Trophoblast cell (in vitro differentiated cells and primary cell): ENCODE results near the gene MLXIPL.

Experiments used
- DNase-seq, 2 donors: peaks; one replicate each; pipeline ENCODE4 v3.0.0-alpha.2; 2016
- H2AFZ ChIP-seq: 2 replicates; pipeline ENCODE4 v1.6.1; 2013; ENCODE audit warnings: low read length, moderate library complexity, mild to moderate bottlenecking; ENCODE audit not compliant: insufficient read depth, poor library complexity
- H2AK5ac ChIP-seq: 2 replicates; pipeline ENCODE4 v1.6.1; 2013; ENCODE audit warnings: mild to moderate bottlenecking, low read length
- H2BK120ac ChIP-seq: 2 replicates; pipeline ENCODE4 v1.6.1; 2013; ENCODE audit warnings: low read length, mild to moderate bottlenecking, moderate library complexity; ENCODE audit not compliant: insufficient read depth, poor library complexity
- H2BK12ac ChIP-seq: 2 replicates; pipeline ENCODE4 v1.6.1; 2013; ENCODE audit warnings: mild to moderate bottlenecking, low read length, moderate library complexity
- H2BK5ac ChIP-seq: 2 replicates; pipeline ENCODE4 v1.6.1; 2013; ENCODE audit warnings: low read length, low read depth, moderate library complexity, mild to moderate bottlenecking; ENCODE audit not compliant: poor library complexity
- H3K14ac ChIP-seq: 2 replicates; pipeline ENCODE4 v1.6.1; 2013; ENCODE audit warnings: mild to moderate bottlenecking, low read length
- H3K18ac ChIP-seq: 2 replicates; pipeline ENCODE4 v1.6.1; 2013; ENCODE audit warnings: mild to moderate bottlenecking, low read length
- H3K23ac ChIP-seq: 2 replicates; pipeline ENCODE4 v1.6.1; 2013; ENCODE audit warnings: low read length
- H3K27ac ChIP-seq: 2 replicates; pipeline ENCODE4 v1.5.1; 2013; ENCODE audit warnings: low read depth, mild to moderate bottlenecking, inconsistent platforms, low read length, moderate library complexity
- H3K27me3 ChIP-seq: 2 replicates; pipeline ENCODE4 v1.6.1; 2013; ENCODE audit warnings: inconsistent platforms, mild to moderate bottlenecking, low read length, moderate library complexity; ENCODE audit not compliant: insufficient read depth
- H3K36me3 ChIP-seq, 2 experiments: 1 replicate in 1 of 2; 2 replicates in 1 of 2; pipeline ENCODE4 v1.6.1; 2013; ENCODE audit warnings: low read length in 2 of 2, mild to moderate bottlenecking in 2 of 2, moderate library complexity in 1 of 2; ENCODE audit not compliant: insufficient read depth in 2 of 2, control insufficient read depth in 1 of 2
- H3K4ac ChIP-seq: 2 replicates; pipeline ENCODE4 v1.6.1; 2013; ENCODE audit warnings: low read depth, mild to moderate bottlenecking, low read length, moderate library complexity
- H3K4me1 ChIP-seq, 2 experiments: 1 replicate in 1 of 2; 2 replicates in 1 of 2; pipeline ENCODE4 v1.6.1; 2013; ENCODE audit warnings: low read length in 2 of 2, mild to moderate bottlenecking in 2 of 2, moderate library complexity in 1 of 2; ENCODE audit not compliant: insufficient read depth in 2 of 2, control insufficient read depth in 1 of 2
- H3K4me2 ChIP-seq: 2 replicates; pipeline ENCODE4 v1.6.1; 2013; ENCODE audit warnings: inconsistent platforms, mild to moderate bottlenecking, low read length, moderate library complexity
- H3K4me3 ChIP-seq: 2 replicates; pipeline ENCODE4 v1.5.1; 2013; ENCODE audit warnings: mild to moderate bottlenecking, low read depth, low read length, inconsistent platforms
- H3K79me1 ChIP-seq: one replicate; pipeline ENCODE4 v1.6.1; 2013; ENCODE audit warnings: low read length
- H3K79me2 ChIP-seq: 2 replicates; pipeline ENCODE4 v1.6.1; 2013; ENCODE audit warnings: low read length, mild to moderate bottlenecking; ENCODE audit not compliant: control insufficient read depth, insufficient read depth, poor library complexity
- H3K9ac ChIP-seq: 2 replicates; pipeline ENCODE4 v1.6.1; 2013; ENCODE audit warnings: mild to moderate bottlenecking, low read length
- H3K9me3 ChIP-seq: 2 replicates; pipeline ENCODE4 v1.6.1; 2013; ENCODE audit warnings: low read depth, mild to moderate bottlenecking, control low read depth, inconsistent platforms, low read length; ENCODE audit not compliant: insufficient read depth
- H4K12ac ChIP-seq: 2 replicates; pipeline ENCODE4 v1.6.1; 2013; ENCODE audit warnings: low read depth, mild to moderate bottlenecking, low read length, moderate library complexity
- H4K8ac ChIP-seq: 2 replicates; pipeline ENCODE4 v1.6.1; 2013; ENCODE audit warnings: low read depth, mild to moderate bottlenecking, low read length, moderate library complexity
- H4K91ac ChIP-seq: one replicate; pipeline ENCODE4 v1.6.1; 2013; ENCODE audit warnings: low read depth, mild to moderate bottlenecking, low read length, moderate library complexity
- WGBS: extraction: QIAGEN DNeasy Blood & Tissue Kit; methylation state at CpG from one replicate; pipeline ENCODE4 v1.1.7; 2013; ENCODE audit warnings: missing lambda C conversion rate; ENCODE audit not compliant: insufficient read length, insufficient coverage; ENCODE audit errors: extremely low coverage; 5-methylcytosine and 5-hydroxymethylcytosine counted together

Gene MLXIPL

DNA sequence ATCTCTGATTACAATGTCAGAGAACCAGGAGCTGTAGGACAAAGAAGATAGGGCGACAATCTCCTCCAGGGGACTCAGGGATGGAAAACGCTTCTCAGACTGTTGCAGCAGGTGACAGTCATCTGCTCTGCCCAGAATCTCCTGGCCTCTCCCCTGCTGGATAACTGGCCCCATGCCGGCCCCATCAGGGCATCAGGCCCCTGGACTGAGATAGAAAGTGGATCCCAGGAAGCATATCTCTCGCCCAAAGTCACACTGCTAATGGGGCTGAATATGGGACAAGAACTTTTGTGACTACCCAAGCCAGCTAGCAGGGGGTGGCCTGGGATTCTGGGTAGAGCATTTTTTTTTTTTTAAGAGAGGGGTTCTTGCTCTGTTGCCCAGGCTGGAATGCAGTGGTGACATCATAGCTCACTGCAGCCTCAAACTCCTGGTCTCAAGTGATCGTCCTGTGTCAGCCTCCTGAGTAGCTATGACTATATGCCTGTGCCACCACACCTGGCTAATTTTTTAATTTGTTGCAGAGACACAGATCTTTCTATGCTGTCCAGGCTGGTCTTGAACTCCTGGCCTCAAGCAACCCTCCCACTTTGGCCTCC is 20.5 kb upstream of the MLXIPL start:
- no peak overlapping the region for H2BK5ac ChIP-seq
- H3K14ac ChIP-seq, result no peak overlapping the region
- H3K9me3 ChIP-seq, result peaks cover 6% of the 10 kb centered on the region
- H3K4me3 ChIP-seq, result no peak overlapping the region
- no peak overlapping the region for H3K23ac ChIP-seq
- WGBS, result no CpG with 5 or more reads among the region's 5 CpGs
- no peaks in the 10 kb centered on the region for H3K36me3 ChIP-seq
- no peak overlapping the region for H2BK120ac ChIP-seq
- H4K8ac ChIP-seq, result no peak overlapping the region
- no peak overlapping the region for H4K12ac ChIP-seq
- no peaks in the 10 kb centered on the region for H3K79me2 ChIP-seq
- no peak overlapping the region for H4K91ac ChIP-seq
- H3K9ac ChIP-seq, result no peak overlapping the region
- no peak overlapping the region for H2BK12ac ChIP-seq
- H3K4ac ChIP-seq, result no peak overlapping the region
- peaks cover 0 to 4% of the 10 kb centered on the region in 2 experiments for H3K4me1 ChIP-seq
- no peak overlapping the region for H3K18ac ChIP-seq
- no peak overlapping the region for H2AK5ac ChIP-seq
- H3K27me3 ChIP-seq, result peaks cover 30% of the 10 kb centered on the region
- no peak for DNase-seq
- H3K27ac ChIP-seq, result no peak overlapping the region
- no peak overlapping the region for H2AFZ ChIP-seq
- no peak overlapping the region for H3K4me2 ChIP-seq
- no peaks in the 10 kb centered on the region for H3K79me1 ChIP-seq

GRCh38 chr7:73642834-73643233 is 18.5 kb upstream of the MLXIPL start:
- Histone ChIP-seq H3K14ac (no peak overlapping the region), H3K4me3 (no peak overlapping the region), H3K27ac (no peak overlapping the region), H2AFZ (no peak overlapping the region), H3K4ac (no peak overlapping the region), H3K36me3 (no peaks in the 10 kb centered on the region), H4K8ac (no peak overlapping the region), H2BK5ac (no peak overlapping the region), H3K4me2 (no peak overlapping the region), H3K9ac (no peak overlapping the region), H3K79me2 (no peaks in the 10 kb centered on the region), H4K12ac (no peak overlapping the region), H2BK12ac (no peak overlapping the region), H3K18ac (no peak overlapping the region), H3K23ac (no peak overlapping the region), H3K27me3 (peaks cover 13% of the 10 kb centered on the region), H4K91ac (no peak overlapping the region), H2BK120ac (no peak overlapping the region), H2AK5ac (no peak overlapping the region), H3K9me3 (peaks cover 6% of the 10 kb centered on the region), H3K79me1 (no peaks in the 10 kb centered on the region), H3K4me1 (peaks cover 0 to under 1% of the 10 kb centered on the region in 2 experiments)
- no CpG with 5 or more reads among the region's 2 CpGs for WGBS
- no peak for DNase-seq

GRCh38 chr7:73638911-73639310 is 14.6 kb upstream of the MLXIPL start:
- Histone ChIP-seq H4K8ac (no peak overlapping the region), H4K12ac (no peak overlapping the region), H3K27me3 (no peaks in the 10 kb centered on the region), H3K27ac (no peak overlapping the region), H3K18ac (no peak overlapping the region), H3K9ac (no peak overlapping the region), H4K91ac (no peak overlapping the region), H2BK5ac (no peak overlapping the region), H3K79me1 (no peaks in the 10 kb centered on the region), H2AFZ (no peak overlapping the region), H3K4me2 (no peak overlapping the region), H3K23ac (no peak overlapping the region), H2AK5ac (no peak overlapping the region), H3K9me3 (peaks cover 2% of the 10 kb centered on the region), H3K4me1 (no peaks in the 10 kb centered on the region), H3K4me3 (no peak overlapping the region), H3K79me2 (no peaks in the 10 kb centered on the region), H2BK120ac (no peak overlapping the region), H3K14ac (no peak overlapping the region), H2BK12ac (no peak overlapping the region), H3K4ac (no peak overlapping the region), H3K36me3 (no peaks in the 10 kb centered on the region)
- no CpG with 5 or more reads among the region's 3 CpGs for WGBS
- DNase-seq, result no peak

- H2AFZ ChIP-seq, result no peak overlapping the region
- no peaks in the 10 kb centered on the region for H3K4me1 ChIP-seq
- no peak overlapping the region for H2BK5ac ChIP-seq
- H3K27me3 ChIP-seq, result no peaks in the 10 kb centered on the region
- H4K8ac ChIP-seq, result no peak overlapping the region
- H2BK12ac ChIP-seq, result no peak overlapping the region
- H3K9me3 ChIP-seq, result no peaks in the 10 kb centered on the region
- H2AK5ac ChIP-seq, result no peak overlapping the region
- H3K14ac ChIP-seq, result no peak overlapping the region
- no peak overlapping the region for H3K4ac ChIP-seq
- no peak overlapping the region for H3K4me3 ChIP-seq
- H3K23ac ChIP-seq, result no peak overlapping the region
- H2BK120ac ChIP-seq, result no peak overlapping the region
- H4K12ac ChIP-seq, result no peak overlapping the region
- H4K91ac ChIP-seq, result no peak overlapping the region
- H3K79me1 ChIP-seq, result no peaks in the 10 kb centered on the region
- no peak overlapping the region for H3K9ac ChIP-seq
- WGBS, result 100% methylated on average over 1 of the region's 8 CpGs
- H3K18ac ChIP-seq, result no peak overlapping the region
- no peak overlapping the region for H3K27ac ChIP-seq
- DNase-seq, result no peak
- H3K36me3 ChIP-seq, result no peaks in the 10 kb centered on the region
- no peak overlapping the region for H3K4me2 ChIP-seq
- H3K79me2 ChIP-seq, result no peaks in the 10 kb centered on the region
These were observed 11.3 kb upstream of the MLXIPL start for GRCh38 chr7:73635428-73636200.
